ENCODE results near the gene EFNA4. TPM values are rescaled to one million over a fixed set of nuclear protein-coding genes. Genes with fewer than 3 reads are reported as not detected.
A peak's percentile ranks its signal among the peaks of the same experiment; 100 is the strongest.

Gene EFNA4
- total and polyA plus RNA-seq, 2 of the 8 experiments (the other 6 are each of a cell fraction or from before 2014, with no cell fraction given) = 21.9 to 23.9 TPM

- H3K27ac ChIP-seq (ENCODE audit: low read depth, low read length) = no peak overlapping the region
- no peak overlapping the region for H3K18ac ChIP-seq (ENCODE audit: extremely low read depth, low read length)
- peaks cover 0 to 8% of the 10 kb centered on the region in 2 experiments for H4K20me1 ChIP-seq (replicated peaks in 1 of 2; ENCODE audit: control insufficient read depth in 1 of 2, insufficient read depth in 2 of 2, low read length in 2 of 2)
- H4K8ac ChIP-seq (ENCODE audit: extremely low read depth, insufficient read depth, low read length) = no peak overlapping the region
- WGBS, 2 experiments (ENCODE audit: extremely low coverage in 1 of 2, insufficient coverage in 1 of 2, insufficient read length in 1 of 2, insufficient replicate concordance in 2 of 2, low coverage in 1 of 2, low lambda C conversion rate in 2 of 2, missing lambda C conversion rate in 1 of 2) = 76% methylated on average over 4 of the region's 4 CpGs; no CpG with 5 or more reads in 1 of the 2 experiments
- peak overlapping the region; percentile 57 to 77 (median 64); a peak in 7 of 8 replicates for H3K4me3 ChIP-seq (ENCODE audit: extremely low read depth in 1 of 4, insufficient read depth in 2 of 4, low read depth in 3 of 4, low read length in 4 of 4)
- H3K79me1 ChIP-seq (ENCODE audit: low read depth, low read length) = no peaks in the 10 kb centered on the region
- H3K23ac ChIP-seq (ENCODE audit: insufficient read length) = no peak overlapping the region
- H4K91ac ChIP-seq (replicated peaks; ENCODE audit: insufficient read length, low read length) = peak overlapping the region; percentile 67
- no peak overlapping the region for H3K14ac ChIP-seq (ENCODE audit: insufficient read length)
- ChIA-PET CTCF (ENCODE audit: partially characterized antibody) (interaction anchor here (0.6 to 33.9 kb wide), 6 partner anchors 7 to 77 kb away, joined by 3 to 907 read pairs (median 15); partner anchors contain the start of genes ADAM15 and EFNA4), POLR2A (ENCODE audit: partially characterized antibody) (interaction anchor here (1.1 to 2.6 kb wide), 5 partner anchors 8 to 77 kb away, joined by 4 to 18 read pairs (median 7); partner anchors contain the start of gene EFNA4)
- H3K9me3 ChIP-seq (ENCODE audit: insufficient read depth in 2 of 2, low read depth in 1 of 2, low read length in 1 of 2) = no peaks in the 10 kb centered on the region
- no peaks in the 10 kb centered on the region for H3K36me3 ChIP-seq (ENCODE audit: control insufficient read depth in 2 of 4, insufficient read depth in 4 of 4, low read length in 3 of 4)
- H3K79me2 ChIP-seq (ENCODE audit: control insufficient read depth in 1 of 2, insufficient read depth in 2 of 2, low read length in 2 of 2) = no peaks in the 10 kb centered on the region
- peak overlapping the region; percentile 55; the same call in 1 of the 2 replicates for H2BK20ac ChIP-seq (ENCODE audit: low read length)
- H2BK15ac ChIP-seq (ENCODE audit: low read length) = no peak overlapping the region
- peaks cover 16% of the 10 kb centered on the region; the same call in 1 of the 2 replicates for H3K23me2 ChIP-seq (ENCODE audit: low read depth, low read length)
- FAIRE-seq (no peak), DNase-seq (ENCODE audit: low read depth in 1 of 2, low spot score in 2 of 2) (no peak)
- H2BK12ac ChIP-seq (ENCODE audit: low read depth, low read length) = peak overlapping the region; percentile 75; the same call in 1 of the 2 replicates
- peaks cover 3 to 37% (median 19%) of the 10 kb centered on the region in 4 experiments for H3K4me1 ChIP-seq (replicated peaks in 1 of 4; ENCODE audit: control insufficient read depth in 3 of 4, insufficient read depth in 4 of 4, low read length in 3 of 4)
- H3K56ac ChIP-seq (replicated peaks; ENCODE audit: insufficient read length, low read depth, low read length) = no peak overlapping the region
- no peak overlapping the region; the same call in 1 of the 2 replicates for H2AK5ac ChIP-seq (ENCODE audit: low read depth, low read length)
- H2BK5ac ChIP-seq (ENCODE audit: low read depth, low read length) = no peak overlapping the region
- no peak overlapping the region for H2BK120ac ChIP-seq (replicated peaks; ENCODE audit: low read depth, low read length)
- H3K4ac ChIP-seq (replicated peaks; ENCODE audit: insufficient read length, low read depth, low read length) = no peak overlapping the region
- peaks cover 38 to 52% (median 49%) of the 10 kb centered on the region in 4 experiments for H3K27me3 ChIP-seq (replicated peaks in 1 of 4; ENCODE audit: control insufficient read depth in 3 of 4, extremely low read depth in 1 of 4, insufficient read depth in 3 of 4, low read length in 3 of 4)
- no peak overlapping the region for H4K5ac ChIP-seq (ENCODE audit: insufficient read length, low read depth, low read length)
- H3K9ac ChIP-seq (replicated peaks in 1 of 4; ENCODE audit: extremely low read depth in 1 of 4, low read depth in 3 of 4, low read length in 3 of 4) = no peak overlapping the region
- H3K4me2 ChIP-seq (ENCODE audit: insufficient read depth in 1 of 2, low read depth in 2 of 2, low read length in 2 of 2) = peak overlapping the region; percentile 93 to 95
- no peak overlapping the region for H2AFZ ChIP-seq (ENCODE audit: low read length)
- TF ChIP-seq, protein P1, sequence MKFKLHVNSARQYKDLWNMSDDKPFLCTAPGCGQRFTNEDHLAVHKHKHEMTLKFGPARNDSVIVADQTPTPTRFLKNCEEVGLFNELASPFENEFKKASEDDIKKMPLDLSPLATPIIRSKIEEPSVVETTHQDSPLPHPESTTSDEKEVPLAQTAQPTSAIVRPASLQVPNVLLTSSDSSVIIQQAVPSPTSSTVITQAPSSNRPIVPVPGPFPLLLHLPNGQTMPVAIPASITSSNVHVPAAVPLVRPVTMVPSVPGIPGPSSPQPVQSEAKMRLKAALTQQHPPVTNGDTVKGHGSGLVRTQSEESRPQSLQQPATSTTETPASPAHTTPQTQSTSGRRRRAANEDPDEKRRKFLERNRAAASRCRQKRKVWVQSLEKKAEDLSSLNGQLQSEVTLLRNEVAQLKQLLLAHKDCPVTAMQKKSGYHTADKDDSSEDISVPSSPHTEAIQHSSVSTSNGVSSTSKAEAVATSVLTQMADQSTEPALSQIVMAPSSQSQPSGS (IDR thresholded peaks at IDR 0.05; ENCODE audit: low read length) = no peak
- TF ChIP-seq POU5F1 (IDR thresholded peaks at IDR 0.05; ENCODE audit: low read depth, low read length) (no peak), RNF2 (IDR thresholded peaks at IDR 0.05; ENCODE audit: borderline replicate concordance, low read depth, low read length, missing control alignments, poor library complexity, severe bottlenecking) (no peak), ZNF274 (IDR thresholded peaks at IDR 0.05; ENCODE audit: borderline replicate concordance, extremely low read depth, low read length) (no peak), JUND (IDR thresholded peaks at IDR 0.05; ENCODE audit: low read length) (no peak), SIN3A (conservative IDR thresholded peaks at IDR 0.05 in 1 of 2, IDR thresholded peaks at IDR 0.05 in 1 of 2; ENCODE audit: low read depth in 1 of 2, low read length in 2 of 2) (no peak), RXRA (IDR thresholded peaks at IDR 0.05; ENCODE audit: insufficient read depth, low read depth, low read length) (no peak), EGR1 (IDR thresholded peaks at IDR 0.05; ENCODE audit: borderline replicate concordance, low read depth, low read length) (no peak), KDM5A (IDR thresholded peaks at IDR 0.05; ENCODE audit: low read length) (no peak), MAFK (IDR thresholded peaks at IDR 0.05; ENCODE audit: low read depth, low read length) (no peak)
These were observed 14.4 kb downstream of the EFNA4 start for GRCh38 chr1:155077758-155078445.

Measured in H1 (cell line).